ENCODE data around the gene KLHL24. TPM values are rescaled to one million over a fixed set of nuclear protein-coding genes. Genes with fewer than 3 reads are reported as not detected.

The KLHL24 gene
- total and polyA plus RNA-seq, 2 experiments from 2014 or later = 8.2 to 51.0 TPM

- Histone ChIP-seq H3K4me2 (no peak overlapping the region), H4K20me1 (replicated peaks; ENCODE audit: insufficient read depth) (no peaks in the 10 kb centered on the region), H3K27ac (ENCODE audit: low read depth) (no peak overlapping the region), H3K4me3 (no peak overlapping the region), H3K27me3 (ENCODE audit: insufficient read depth) (no peaks in the 10 kb centered on the region), H3K36me3 (ENCODE audit: insufficient read depth) (peaks cover 46% of the 10 kb centered on the region), H2AFZ (no peak overlapping the region), H3K79me2 (replicated peaks; ENCODE audit: insufficient read depth) (no peaks in the 10 kb centered on the region), H3K9me2 (ENCODE audit: insufficient read depth) (no peaks in the 10 kb centered on the region), H3F3A (replicated peaks; ENCODE audit: low read depth) (no peaks in the 10 kb centered on the region), H3K4me1 (ENCODE audit: insufficient read depth) (peaks cover 4% of the 10 kb centered on the region; the same call in 1 of the 2 replicates)
- no peak for ATAC-seq
- Mint-ChIP-seq H3K27me3 (ENCODE audit: insufficient read depth, low read depth, poor library complexity) (peaks cover 10% of the 10 kb centered on the region), H3K4me3 (no peak overlapping the region), H3K27ac (no peak overlapping the region), H3K4me1 (peaks cover 3% of the 10 kb centered on the region), H3K36me3 (ENCODE audit: low read depth) (peaks cover 84% of the 10 kb centered on the region), H3K9me3 (peaks cover 51% of the 10 kb centered on the region)
- no peak for DNase-seq (ENCODE audit: low spot score)
- TF ChIP-seq CREB1 (CRISPR knock-in tag; IDR thresholded peaks at IDR 0.05; ENCODE audit: low read depth) = no peak
- TF ChIP-seq, protein P1, sequence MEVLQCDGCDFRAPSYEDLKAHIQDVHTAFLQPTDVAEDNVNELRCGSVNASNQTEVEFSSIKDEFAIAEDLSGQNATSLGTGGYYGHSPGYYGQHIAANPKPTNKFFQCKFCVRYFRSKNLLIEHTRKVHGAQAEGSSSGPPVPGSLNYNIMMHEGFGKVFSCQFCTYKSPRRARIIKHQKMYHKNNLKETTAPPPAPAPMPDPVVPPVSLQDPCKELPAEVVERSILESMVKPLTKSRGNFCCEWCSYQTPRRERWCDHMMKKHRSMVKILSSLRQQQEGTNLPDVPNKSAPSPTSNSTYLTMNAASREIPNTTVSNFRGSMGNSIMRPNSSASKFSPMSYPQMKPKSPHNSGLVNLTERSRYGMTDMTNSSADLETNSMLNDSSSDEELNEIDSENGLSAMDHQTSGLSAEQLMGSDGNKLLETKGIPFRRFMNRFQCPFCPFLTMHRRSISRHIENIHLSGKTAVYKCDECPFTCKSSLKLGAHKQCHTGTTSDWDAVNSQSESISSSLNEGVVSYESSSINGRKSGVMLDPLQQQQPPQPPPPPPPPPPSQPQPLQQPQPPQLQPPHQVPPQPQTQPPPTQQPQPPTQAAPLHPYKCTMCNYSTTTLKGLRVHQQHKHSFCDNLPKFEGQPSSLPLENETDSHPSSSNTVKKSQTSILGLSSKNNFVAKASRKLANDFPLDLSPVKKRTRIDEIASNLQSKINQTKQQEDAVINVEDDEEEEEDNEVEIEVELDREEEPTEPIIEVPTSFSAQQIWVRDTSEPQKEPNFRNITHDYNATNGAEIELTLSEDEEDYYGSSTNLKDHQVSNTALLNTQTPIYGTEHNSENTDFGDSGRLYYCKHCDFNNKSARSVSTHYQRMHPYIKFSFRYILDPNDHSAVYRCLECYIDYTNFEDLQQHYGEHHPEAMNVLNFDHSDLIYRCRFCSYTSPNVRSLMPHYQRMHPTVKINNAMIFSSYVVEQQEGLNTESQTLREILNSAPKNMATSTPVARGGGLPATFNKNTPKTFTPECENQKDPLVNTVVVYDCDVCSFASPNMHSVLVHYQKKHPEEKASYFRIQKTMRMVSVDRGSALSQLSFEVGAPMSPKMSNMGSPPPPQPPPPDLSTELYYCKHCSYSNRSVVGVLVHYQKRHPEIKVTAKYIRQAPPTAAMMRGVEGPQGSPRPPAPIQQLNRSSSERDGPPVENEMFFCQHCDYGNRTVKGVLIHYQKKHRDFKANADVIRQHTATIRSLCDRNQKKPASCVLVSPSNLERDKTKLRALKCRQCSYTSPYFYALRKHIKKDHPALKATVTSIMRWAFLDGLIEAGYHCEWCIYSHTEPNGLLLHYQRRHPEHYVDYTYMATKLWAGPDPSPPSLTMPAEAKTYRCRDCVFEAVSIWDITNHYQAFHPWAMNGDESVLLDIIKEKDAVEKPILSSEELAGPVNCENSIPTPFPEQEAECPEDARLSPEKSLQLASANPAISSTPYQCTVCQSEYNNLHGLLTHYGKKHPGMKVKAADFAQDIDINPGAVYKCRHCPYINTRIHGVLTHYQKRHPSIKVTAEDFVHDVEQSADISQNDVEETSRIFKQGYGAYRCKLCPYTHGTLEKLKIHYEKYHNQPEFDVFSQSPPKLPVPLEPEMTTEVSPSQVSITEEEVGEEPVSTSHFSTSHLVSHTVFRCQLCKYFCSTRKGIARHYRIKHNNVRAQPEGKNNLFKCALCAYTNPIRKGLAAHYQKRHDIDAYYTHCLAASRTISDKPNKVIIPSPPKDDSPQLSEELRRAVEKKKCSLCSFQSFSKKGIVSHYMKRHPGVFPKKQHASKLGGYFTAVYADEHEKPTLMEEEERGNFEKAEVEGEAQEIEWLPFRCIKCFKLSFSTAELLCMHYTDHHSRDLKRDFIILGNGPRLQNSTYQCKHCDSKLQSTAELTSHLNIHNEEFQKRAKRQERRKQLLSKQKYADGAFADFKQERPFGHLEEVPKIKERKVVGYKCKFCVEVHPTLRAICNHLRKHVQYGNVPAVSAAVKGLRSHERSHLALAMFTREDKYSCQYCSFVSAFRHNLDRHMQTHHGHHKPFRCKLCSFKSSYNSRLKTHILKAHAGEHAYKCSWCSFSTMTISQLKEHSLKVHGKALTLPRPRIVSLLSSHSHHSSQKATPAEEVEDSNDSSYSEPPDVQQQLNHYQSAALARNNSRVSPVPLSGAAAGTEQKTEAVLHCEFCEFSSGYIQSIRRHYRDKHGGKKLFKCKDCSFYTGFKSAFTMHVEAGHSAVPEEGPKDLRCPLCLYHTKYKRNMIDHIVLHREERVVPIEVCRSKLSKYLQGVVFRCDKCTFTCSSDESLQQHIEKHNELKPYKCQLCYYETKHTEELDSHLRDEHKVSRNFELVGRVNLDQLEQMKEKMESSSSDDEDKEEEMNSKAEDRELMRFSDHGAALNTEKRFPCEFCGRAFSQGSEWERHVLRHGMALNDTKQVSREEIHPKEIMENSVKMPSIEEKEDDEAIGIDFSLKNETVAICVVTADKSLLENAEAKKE (CRISPR knock-in tag; IDR thresholded peaks at IDR 0.05) = no peak
- TF ChIP-seq ZNF331 (CRISPR knock-in tag; IDR thresholded peaks at IDR 0.05; ENCODE audit: low read depth) = no peak
- TF ChIP-seq CTCF (conservative IDR thresholded peaks at IDR 0.05; ENCODE audit: low read depth in 2 of 2) = no peak
- TF ChIP-seq, protein P2, sequence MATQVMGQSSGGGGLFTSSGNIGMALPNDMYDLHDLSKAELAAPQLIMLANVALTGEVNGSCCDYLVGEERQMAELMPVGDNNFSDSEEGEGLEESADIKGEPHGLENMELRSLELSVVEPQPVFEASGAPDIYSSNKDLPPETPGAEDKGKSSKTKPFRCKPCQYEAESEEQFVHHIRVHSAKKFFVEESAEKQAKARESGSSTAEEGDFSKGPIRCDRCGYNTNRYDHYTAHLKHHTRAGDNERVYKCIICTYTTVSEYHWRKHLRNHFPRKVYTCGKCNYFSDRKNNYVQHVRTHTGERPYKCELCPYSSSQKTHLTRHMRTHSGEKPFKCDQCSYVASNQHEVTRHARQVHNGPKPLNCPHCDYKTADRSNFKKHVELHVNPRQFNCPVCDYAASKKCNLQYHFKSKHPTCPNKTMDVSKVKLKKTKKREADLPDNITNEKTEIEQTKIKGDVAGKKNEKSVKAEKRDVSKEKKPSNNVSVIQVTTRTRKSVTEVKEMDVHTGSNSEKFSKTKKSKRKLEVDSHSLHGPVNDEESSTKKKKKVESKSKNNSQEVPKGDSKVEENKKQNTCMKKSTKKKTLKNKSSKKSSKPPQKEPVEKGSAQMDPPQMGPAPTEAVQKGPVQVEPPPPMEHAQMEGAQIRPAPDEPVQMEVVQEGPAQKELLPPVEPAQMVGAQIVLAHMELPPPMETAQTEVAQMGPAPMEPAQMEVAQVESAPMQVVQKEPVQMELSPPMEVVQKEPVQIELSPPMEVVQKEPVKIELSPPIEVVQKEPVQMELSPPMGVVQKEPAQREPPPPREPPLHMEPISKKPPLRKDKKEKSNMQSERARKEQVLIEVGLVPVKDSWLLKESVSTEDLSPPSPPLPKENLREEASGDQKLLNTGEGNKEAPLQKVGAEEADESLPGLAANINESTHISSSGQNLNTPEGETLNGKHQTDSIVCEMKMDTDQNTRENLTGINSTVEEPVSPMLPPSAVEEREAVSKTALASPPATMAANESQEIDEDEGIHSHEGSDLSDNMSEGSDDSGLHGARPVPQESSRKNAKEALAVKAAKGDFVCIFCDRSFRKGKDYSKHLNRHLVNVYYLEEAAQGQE (IDR thresholded peaks at IDR 0.05; ENCODE audit: unreplicated experiment) = no peak
- TF ChIP-seq STAT1 (IDR thresholded peaks at IDR 0.05; ENCODE audit: unreplicated experiment) = no peak
- no peak for TF ChIP-seq POLR2AphosphoS5 (IDR thresholded peaks at IDR 0.05; ENCODE audit: low read depth)
- TF ChIP-seq ZNF114 (CRISPR knock-in tag; IDR thresholded peaks at IDR 0.05) = no peak
- no peak for TF ChIP-seq NANOG (IDR thresholded peaks at IDR 0.05; ENCODE audit: borderline replicate concordance)
- no peak for TF ChIP-seq JUNB (IDR thresholded peaks at IDR 0.05; ENCODE audit: unreplicated experiment)
- no peak for TF ChIP-seq ETS1 (IDR thresholded peaks at IDR 0.05)
- no peak for TF ChIP-seq EZH2 (IDR thresholded peaks at IDR 0.05; ENCODE audit: low read depth, unreplicated experiment)
- TF ChIP-seq EZH2phosphoT487 (IDR thresholded peaks at IDR 0.05; ENCODE audit: unreplicated experiment) = no peak
Measured at GRCh38 chr3:183654727-183655126, 19.3 kb downstream of the KLHL24 start.
